H1 (cell line): ENCODE measurements around the gene RAP1B. TPM values are rescaled to one million over a fixed set of nuclear protein-coding genes. Genes with fewer than 3 reads are reported as not detected.
A peak's percentile ranks its signal among the peaks of the same experiment; 100 is the strongest.

Experiments used
- CTCF ChIA-PET: fragments of 300-600 bp; sonication (Branson Sonifier 250); formaldehyde crosslinking; loops from one replicate; lab custom pipeline; 2021; ENCODE audit not compliant: partially characterized antibody; lab: Charles Lee
- POLR2A ChIA-PET: fragments of 300-600 bp; sonication (Branson Sonifier 250); formaldehyde crosslinking; loops from one replicate; lab custom pipeline; 2021; ENCODE audit warnings: inconsistent platforms; ENCODE audit not compliant: partially characterized antibody; lab: Charles Lee
- DNase-seq, 2 experiments: peaks; one replicate each; pipeline versions ENCODE4 v3.0.0 to v3.0.0-alpha.2; 2010 to 2022; ENCODE audit warnings: low spot score in 2 of 2, low read depth in 1 of 2, mixed read lengths in 1 of 2
- FAIRE-seq: peaks from 2 replicates; lab custom pipeline; 2011; peaks lifted over from hg19 to GRCh38; lab: Jason Lieb, UNC
- H2AFZ ChIP-seq: 2 replicates; pipeline ENCODE4 v1.8.1; 2012; ENCODE audit warnings: low read length, inconsistent platforms
- H2AK5ac ChIP-seq: 2 replicates; pipeline ENCODE4 v1.6.1; 2013; ENCODE audit warnings: low read depth, low read length
- H2BK120ac ChIP-seq: replicated peaks from 2 replicates; pipeline ENCODE3; 2013; ENCODE audit warnings: low read depth, low read length, inconsistent platforms
- H2BK12ac ChIP-seq: 2 replicates; pipeline ENCODE4 v1.6.1; 2013; ENCODE audit warnings: low read depth, low read length
- H2BK15ac ChIP-seq: 2 replicates; pipeline ENCODE4 v1.6.1; 2013; ENCODE audit warnings: low read length
- H2BK20ac ChIP-seq: 2 replicates; pipeline ENCODE4 v1.6.1; 2013; ENCODE audit warnings: low read length
- H2BK5ac ChIP-seq: 2 replicates; pipeline ENCODE4 v1.6.1; 2013; ENCODE audit warnings: low read depth, low read length
- H3K14ac ChIP-seq: 2 replicates; pipeline ENCODE4 v1.6.1; 2013; ENCODE audit warnings: inconsistent platforms; ENCODE audit not compliant: insufficient read length
- H3K18ac ChIP-seq: 2 replicates; pipeline ENCODE4 v1.6.1; 2013; ENCODE audit warnings: low read length; ENCODE audit errors: extremely low read depth
- H3K23ac ChIP-seq: 2 replicates; pipeline ENCODE4 v1.6.1; 2013; ENCODE audit warnings: inconsistent platforms; ENCODE audit not compliant: insufficient read length
- H3K23me2 ChIP-seq: 2 replicates; pipeline ENCODE4 v1.6.1; 2013; ENCODE audit warnings: low read depth, low read length
- H3K27ac ChIP-seq: 2 replicates; pipeline ENCODE4 v1.6.1; 2011; ENCODE audit warnings: low read depth, low read length, inconsistent platforms
- H3K27me3 ChIP-seq, 4 experiments: replicated peaks in 1 of 4; 1 replicate in 1 of 4; 2 replicates in 3 of 4; pipeline versions ENCODE4 v1.6.1 to v1.8.1; 2011 to 2013; ENCODE audit warnings: low read length in 3 of 4, mild to moderate bottlenecking in 3 of 4, inconsistent platforms in 2 of 4, mixed read lengths in 2 of 4, moderate library complexity in 1 of 4; ENCODE audit not compliant: control insufficient read depth in 3 of 4, insufficient read depth in 3 of 4; ENCODE audit errors: extremely low read depth in 1 of 4
- H3K36me3 ChIP-seq, 4 experiments: 2 replicates each; pipeline versions ENCODE4 v1.6.1 to v1.8.1; 2011 to 2013; ENCODE audit warnings: mild to moderate bottlenecking in 4 of 4, low read length in 3 of 4, moderate library complexity in 2 of 4, control low read depth in 1 of 4, inconsistent platforms in 1 of 4; ENCODE audit not compliant: insufficient read depth in 4 of 4, control insufficient read depth in 2 of 4
- H3K4ac ChIP-seq: replicated peaks from 2 replicates; pipeline ENCODE3; 2013; ENCODE audit warnings: low read length, low read depth, mixed read lengths, inconsistent platforms; ENCODE audit not compliant: insufficient read length
- H3K4me1 ChIP-seq, 4 experiments: replicated peaks in 1 of 4; 1 replicate in 1 of 4; 2 replicates in 3 of 4; pipeline versions ENCODE4 v1.6.1 to v1.8.1; 2011 to 2013; ENCODE audit warnings: low read length in 3 of 4, inconsistent platforms in 2 of 4, mixed read lengths in 1 of 4; ENCODE audit not compliant: insufficient read depth in 4 of 4, control insufficient read depth in 3 of 4
- H3K4me2 ChIP-seq, 2 experiments: 2 replicates each; pipeline versions ENCODE4 v1.6.1 to v1.8.1; 2011 to 2013; ENCODE audit warnings: low read depth in 2 of 2, low read length in 2 of 2, control low read depth in 1 of 2, inconsistent platforms in 1 of 2, mild to moderate bottlenecking in 1 of 2; ENCODE audit not compliant: insufficient read depth in 1 of 2
- H3K4me3 ChIP-seq, 4 experiments: fragments of 200-600, 300-600 bp in 1 of 4; sonication (generic), shearing (Covaris generic), sonication (Bioruptor Twin) in 1 of 4; 2 replicates each; pipeline versions ENCODE4 v1.5.1 to v1.8.1; 2011 to 2016; ENCODE audit warnings: low read length in 4 of 4, low read depth in 3 of 4, control low read depth in 2 of 4, inconsistent platforms in 2 of 4, mild to moderate bottlenecking in 2 of 4, mixed read lengths in 1 of 4, moderate library complexity in 1 of 4; ENCODE audit not compliant: insufficient read depth in 2 of 4; ENCODE audit errors: extremely low read depth in 1 of 4
- H3K56ac ChIP-seq: replicated peaks from 2 replicates; pipeline ENCODE3; 2013; ENCODE audit warnings: low read depth, mild to moderate bottlenecking, mixed read lengths, low read length, inconsistent platforms; ENCODE audit not compliant: insufficient read length
- H3K79me1 ChIP-seq: 2 replicates; pipeline ENCODE4 v1.6.1; 2013; ENCODE audit warnings: low read depth, low read length, control low read depth
- H3K79me2 ChIP-seq, 2 experiments: 2 replicates each; pipeline versions ENCODE4 v1.6.1 to v1.8.1; 2012 to 2013; ENCODE audit warnings: low read length in 2 of 2, mild to moderate bottlenecking in 2 of 2, inconsistent platforms in 1 of 2; ENCODE audit not compliant: insufficient read depth in 2 of 2, control insufficient read depth in 1 of 2
- H3K9ac ChIP-seq, 4 experiments: replicated peaks in 1 of 4; 1 replicate in 1 of 4; 2 replicates in 3 of 4; pipeline versions ENCODE4 v1.6.1 to v1.8.1; 2011 to 2013; ENCODE audit warnings: low read depth in 3 of 4, low read length in 3 of 4, control low read depth in 2 of 4, mild to moderate bottlenecking in 2 of 4, moderate library complexity in 2 of 4, inconsistent platforms in 1 of 4; ENCODE audit errors: extremely low read depth in 1 of 4
- H3K9me3 ChIP-seq, 2 experiments: 2 replicates each; pipeline versions ENCODE4 v1.6.1 to v1.8.1; 2012 to 2013; ENCODE audit warnings: mild to moderate bottlenecking in 2 of 2, moderate library complexity in 2 of 2, control low read depth in 1 of 2, inconsistent platforms in 1 of 2, low read depth in 1 of 2, low read length in 1 of 2, mixed read lengths in 1 of 2; ENCODE audit not compliant: insufficient read depth in 2 of 2
- H4K20me1 ChIP-seq, 2 experiments: replicated peaks in 1 of 2; 2 replicates each; pipeline versions ENCODE3 to v1.8.1; 2011 to 2013; ENCODE audit warnings: inconsistent platforms in 2 of 2, low read length in 2 of 2, mild to moderate bottlenecking in 1 of 2; ENCODE audit not compliant: insufficient read depth in 2 of 2, control insufficient read depth in 1 of 2
- H4K5ac ChIP-seq: 2 replicates; pipeline ENCODE4 v1.6.1; 2013; ENCODE audit warnings: low read length, low read depth, mixed read lengths, inconsistent platforms; ENCODE audit not compliant: insufficient read length
- H4K8ac ChIP-seq: 2 replicates; pipeline ENCODE4 v1.8.0; 2013; ENCODE audit warnings: mild to moderate bottlenecking, moderate library complexity, low read length, inconsistent platforms; ENCODE audit not compliant: insufficient read depth; ENCODE audit errors: extremely low read depth
- H4K91ac ChIP-seq: replicated peaks from 2 replicates; pipeline ENCODE3; 2013; ENCODE audit warnings: low read length, mixed read lengths, inconsistent platforms; ENCODE audit not compliant: insufficient read length
- BRCA1 ChIP-seq: IDR thresholded peaks from 2 replicates; pipeline ENCODE4 v1.6.1; 2012; ENCODE audit warnings: low read depth, low read length, improper control_type of control experiment
- CBX8 ChIP-seq: fragments of 300-800, 300-1000 bp; sonication (generic); IDR thresholded peaks from 2 replicates; pipeline ENCODE4 v1.7.1; 2016; ENCODE audit warnings: low read depth, low read length, borderline replicate concordance
- HDAC2 ChIP-seq, 2 experiments: fragments of 300-600 bp in 1 of 2; sonication (generic) in 1 of 2; IDR thresholded peaks; 2 replicates each; pipeline ENCODE4 v1.6.1; 2011 to 2012; ENCODE audit warnings: low read depth in 2 of 2, low read length in 2 of 2, mild to moderate bottlenecking in 2 of 2, moderate library complexity in 2 of 2, borderline replicate concordance in 1 of 2, inconsistent platforms in 1 of 2
- POLR2AphosphoS5 ChIP-seq: IDR thresholded peaks from 2 replicates; pipeline ENCODE4 v1.6.1; 2011; ENCODE audit warnings: low read depth, low read length
- SAP30 ChIP-seq: fragments of 300-600 bp; sonication (generic); IDR thresholded peaks from 2 replicates; pipeline ENCODE4 v1.7.1; 2012; ENCODE audit warnings: low read length, moderate library complexity, mild to moderate bottlenecking, inconsistent platforms; ENCODE audit not compliant: insufficient read depth, insufficient replicate concordance
- SIN3A ChIP-seq, 2 experiments: IDR thresholded peaks in 1 of 2; conservative IDR thresholded peaks in 1 of 2; 2 replicates each; pipeline ENCODE4 v1.6.1; 2011 to 2012; ENCODE audit warnings: low read length in 2 of 2, improper control_type of control experiment in 1 of 2, low read depth in 1 of 2, mild to moderate bottlenecking in 1 of 2
- SIRT6 ChIP-seq: IDR thresholded peaks from one replicate; pipeline ENCODE4 v1.7.1; 2012; ENCODE audit warnings: low read length, inconsistent platforms
- TAF1 ChIP-seq: IDR thresholded peaks from 2 replicates; pipeline ENCODE4 v1.6.1; 2011; ENCODE audit warnings: mild to moderate bottlenecking, low read depth, low read length
- TEAD4 ChIP-seq: IDR thresholded peaks from 2 replicates; pipeline ENCODE4 v1.6.1; 2012; ENCODE audit warnings: low read depth, low read length, inconsistent platforms, mixed read lengths
- WGBS, 2 experiments: shearing (Covaris generic) in 1 of 2; methylation state at CpG; one replicate each; pipeline versions ENCODE4 v1.1.6 to v1.1.7; 2013 to 2015; ENCODE audit warnings: low lambda C conversion rate in 2 of 2, mixed read lengths in 2 of 2, inconsistent platforms in 1 of 2, low coverage in 1 of 2, missing lambda C conversion rate in 1 of 2; ENCODE audit not compliant: insufficient replicate concordance in 2 of 2, insufficient coverage in 1 of 2, insufficient read length in 1 of 2; ENCODE audit errors: extremely low coverage in 1 of 2, missing lambda C conversion rate in 1 of 2; 5-methylcytosine and 5-hydroxymethylcytosine counted together
- polyA plus RNA-seq, 7 experiments: library from polyadenylated mRNA; depleted of rRNA in 3 of 7; stranded (reverse) in 5 of 7; unstranded in 2 of 7; fragments of >200 nt in 5 of 7; fragments of 200-250 nt in 2 of 7; gene quantifications; 1 replicate in 5 of 7; 2 replicates in 1 of 7; 4 replicates in 1 of 7; pipeline versions ENCODE4 v1.2.1 to v1.2.3, GENCODE V29; 2011 to 2013; ENCODE audit warnings: missing spikeins in 2 of 7, mixed read lengths in 2 of 7
- total RNA-seq: library from RNA; stranded (reverse); fragmentation: NEBNext Ultra II Directional; extraction: Animal tissue kit (Norgen Biotek cat#: 25700); gene quantifications from 2 replicates; pipeline ENCODE4 v1.2.1, GENCODE V29; 2021

Gene RAP1B
- total and polyA plus RNA-seq, 2 of the 8 experiments (the other 6 are each of a cell fraction or from before 2014, with no cell fraction given), result 61.4 to 112 TPM

DNA sequence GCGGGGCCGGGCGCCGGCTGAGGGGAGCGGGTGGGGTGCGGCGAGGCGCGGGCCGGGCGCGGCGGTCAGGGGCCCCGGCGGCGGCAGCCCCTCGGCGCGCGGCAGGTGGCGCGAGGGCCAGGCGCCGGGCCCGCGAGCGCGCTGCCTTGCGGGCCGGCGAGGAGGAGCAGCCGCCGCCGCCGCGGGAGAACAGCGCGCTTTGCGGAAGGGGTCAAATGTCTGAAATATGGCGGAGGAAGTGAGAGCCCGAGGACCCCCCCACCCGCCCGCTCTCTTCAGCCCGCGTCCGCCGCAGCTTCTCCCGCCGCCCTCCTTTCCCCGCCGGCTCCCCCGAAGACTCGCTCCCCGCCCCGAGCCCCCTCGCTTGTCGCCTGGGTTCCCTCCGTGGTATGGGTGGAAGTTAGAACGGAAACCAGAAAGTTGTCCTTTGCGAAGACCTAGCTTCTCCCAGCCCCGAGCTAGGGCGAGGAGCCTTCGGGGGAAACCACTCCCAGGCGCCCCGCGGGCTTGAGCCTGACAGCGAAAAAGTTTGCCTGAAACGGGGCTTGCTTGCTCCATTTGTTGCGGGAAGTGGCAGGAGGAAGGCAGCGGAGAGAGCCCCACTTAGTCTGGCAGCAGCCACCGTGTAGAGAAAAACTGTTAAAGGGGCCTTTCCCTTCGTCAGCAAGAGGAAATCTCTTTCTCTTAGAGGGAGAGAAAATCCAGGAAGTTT is 551 bp downstream of the RAP1B start:
- H2AK5ac ChIP-seq, result no peak overlapping the region
- no peak overlapping the region for H4K8ac ChIP-seq
- peak overlapping the region; percentile 22 to 94 (median 77) for H3K9ac ChIP-seq
- no peak overlapping the region for H3K14ac ChIP-seq
- peaks cover 0 to 5% (median 0%) of the 10 kb centered on the region in 4 experiments; a peak in 2 of 8 replicates for H3K36me3 ChIP-seq
- no peak overlapping the region for H4K5ac ChIP-seq
- H2BK12ac ChIP-seq, result no peak overlapping the region
- peaks cover 0 to 12% (median 5%) of the 10 kb centered on the region in 4 experiments; a peak in 6 of 7 replicates for H3K4me1 ChIP-seq
- H2AFZ ChIP-seq, result no peak overlapping the region
- H3K23ac ChIP-seq, result no peak overlapping the region
- no peak overlapping the region for H3K18ac ChIP-seq
- no peak overlapping the region for H2BK5ac ChIP-seq
- peaks cover 11 to 12% of the 10 kb centered on the region in 2 experiments for H4K20me1 ChIP-seq
- no peak overlapping the region for H2BK120ac ChIP-seq
- peak in 1 of 2 experiments; percentile 72 for DNase-seq
- ChIA-PET CTCF (no interaction called here), POLR2A (interaction anchor here (0.7 to 2.5 kb wide), 11 partner anchors 10 to 279 kb away, joined by 3 to 7 read pairs (median 3); partner anchors contain the start of gene MDM1)
- no peak overlapping the region for H3K4ac ChIP-seq
- no peaks in the 10 kb centered on the region for H3K27me3 ChIP-seq
- 0 out of 2 replicates have a peak, but pooled peaks cover 2% of the 10 kb centered on the region for H3K79me1 ChIP-seq
- H3K4me3 ChIP-seq, result peak overlapping the region; percentile 77 to 94 (median 86)
- no peaks in the 10 kb centered on the region for H3K9me3 ChIP-seq
- H3K27ac ChIP-seq, result peak overlapping the region; percentile 68; the same call in 1 of the 2 replicates
- 2% methylated on average over 23 of the region's 72 CpGs; no CpG with 5 or more reads in 1 of the 2 experiments for WGBS, 2 experiments
- FAIRE-seq, result no peak
- peaks cover 4% of the 10 kb centered on the region; the same call in 1 of the 2 replicates for H3K23me2 ChIP-seq
- peak overlapping the region; percentile 66 to 68 for H3K4me2 ChIP-seq
- H3K79me2 ChIP-seq, result peaks cover 8 to 50% of the 10 kb centered on the region in 2 experiments
- no peak overlapping the region for H4K91ac ChIP-seq
- no peak overlapping the region for H3K56ac ChIP-seq
- peak; percentile 44 to 80; a peak in 2 of 4 replicates for TF ChIP-seq SIN3A (conservative IDR thresholded peaks at IDR 0.05 in 1 of 2, IDR thresholded peaks at IDR 0.05 in 1 of 2; ENCODE audit: low read depth in 1 of 2, low read length in 2 of 2)
- no peak for TF ChIP-seq POLR2AphosphoS5
- no peak for TF ChIP-seq SIRT6
- TF ChIP-seq CBX8, result no peak
- TF ChIP-seq TAF1, result 0 out of 2 replicates have a peak, but pooled peaks have one; percentile 22
- TF ChIP-seq HDAC2 (IDR thresholded peaks at IDR 0.05; ENCODE audit: borderline replicate concordance in 1 of 2, low read depth in 2 of 2, low read length in 2 of 2), result peak in 1 of 2 experiments; percentile 35; a peak in 1 of 4 replicates
- peak; percentile 39 for TF ChIP-seq SAP30
- no peak for TF ChIP-seq BRCA1
- TF ChIP-seq TEAD4, result no peak
- H2BK15ac ChIP-seq, result no peak overlapping the region
- no peak overlapping the region for H2BK20ac ChIP-seq
